GM12878 (cell line): Measurements from ENCODE around the gene SLC3A2. TPM values are rescaled to one million over a fixed set of nuclear protein-coding genes. Genes with fewer than 3 reads are reported as not detected.

Experiments used
- ATAC-seq: fragments of 200-7000 bp; cut with Tn5 transposase; 3 replicates; pipeline ENCODE4 v1.9.1; 2020; ENCODE audit warnings: mild to moderate bottlenecking, moderate library complexity
- BruUV-seq: library from RNA; stranded (reverse); fragments of 400-500 nt; replicated peaks from 2 replicates; lab custom pipeline; 2021; lab: Mats Ljungman, UMichigan
- CTCF ChIA-PET: fragments of 300-600 bp; sonication (Branson Sonifier 250); formaldehyde crosslinking; extraction: SDS; loops from one replicate; lab custom pipeline; 2021; ENCODE audit warnings: inconsistent platforms; lab: Yijun Ruan, JAX
- POLR2A ChIA-PET: fragments of 350-600 bp; formaldehyde crosslinking; extraction: SDS; loops from one replicate; lab custom pipeline; 2021; ENCODE audit warnings: inconsistent platforms; lab: Charles Lee
- RAD21 ChIA-PET: fragments of 300-600 bp; sonication (Branson Sonifier 250); formaldehyde crosslinking; loops from one replicate; lab custom pipeline; 2023; ENCODE audit warnings: antibody characterized with exemption; ENCODE audit not compliant: unreplicated experiment; lab: Charles Lee
- SMC1A ChIA-PET: fragments of 300-600 bp; sonication (Branson Sonifier 250); formaldehyde crosslinking; loops from one replicate; lab custom pipeline; 2023; ENCODE audit not compliant: unreplicated experiment, uncharacterized antibody; lab: Charles Lee
- DNase-seq: peaks from one replicate; pipeline ENCODE4 v3.0.0-alpha.2; 2011; ENCODE audit warnings: low read depth, low spot score
- FAIRE-seq: peaks from 3 replicates; lab custom pipeline; 2011; peaks lifted over from hg19 to GRCh38; lab: Jason Lieb, UNC
- H2AFZ ChIP-seq: 2 replicates; pipeline ENCODE4 v1.6.0; 2011; ENCODE audit warnings: low read depth, low read length, control low read depth; ENCODE audit not compliant: control insufficient read depth
- H3K27ac ChIP-seq: 2 replicates; pipeline ENCODE4 v1.5.1; 2011; ENCODE audit warnings: control low read depth; ENCODE audit not compliant: control insufficient read depth, insufficient read depth
- H3K27me3 ChIP-seq, 2 experiments: replicated peaks in 1 of 2; 2 replicates each; pipeline versions ENCODE4 v1.6.0 to v1.6.1; 2011; ENCODE audit warnings: low read length in 1 of 2; ENCODE audit not compliant: control insufficient read depth in 2 of 2, insufficient read depth in 2 of 2
- H3K36me3 ChIP-seq, 2 experiments: 2 replicates each; pipeline ENCODE4 v1.5.1; 2011; ENCODE audit warnings: low read length in 1 of 2; ENCODE audit not compliant: control insufficient read depth in 2 of 2, insufficient read depth in 2 of 2
- H3K4me1 ChIP-seq: 2 replicates; pipeline ENCODE4 v1.6.1; 2011; ENCODE audit warnings: mild to moderate bottlenecking, low read length, moderate library complexity, mixed read lengths; ENCODE audit not compliant: control insufficient read depth, insufficient read depth
- H3K4me2 ChIP-seq: 2 replicates; pipeline ENCODE4 v1.6.0; 2011; ENCODE audit warnings: control low read depth; ENCODE audit not compliant: control insufficient read depth, insufficient read depth
- H3K4me3 ChIP-seq: fragments of 200-600 bp; sonication (generic); 2 replicates; pipeline ENCODE4 v1.5.1; 2016
- H3K79me2 ChIP-seq: 2 replicates; pipeline ENCODE4 v1.6.0; 2011; ENCODE audit warnings: low read length; ENCODE audit not compliant: control insufficient read depth, insufficient read depth
- H3K9ac ChIP-seq: 2 replicates; pipeline ENCODE4 v1.8.0; 2011; ENCODE audit warnings: low read length, control low read depth, mixed read lengths; ENCODE audit not compliant: control insufficient read depth, insufficient read depth
- H3K9me3 ChIP-seq: replicated peaks from 3 replicates; pipeline ENCODE4 v1.5.1; 2011; ENCODE audit warnings: mild to moderate bottlenecking, low read length; ENCODE audit not compliant: control insufficient read depth, insufficient read depth
- H4K20me1 ChIP-seq: 2 replicates; pipeline ENCODE4 v1.6.0; 2011; ENCODE audit not compliant: control insufficient read depth, insufficient read depth
- EP300 ChIP-seq, 2 experiments: fragments of 150-350 bp in 1 of 2; IDR thresholded peaks; 2 replicates each; pipeline ENCODE4 v1.6.1; 2011 to 2012; ENCODE audit warnings: low read depth in 2 of 2, low read length in 2 of 2, borderline replicate concordance in 1 of 2, improper control_type of control experiment in 1 of 2, inconsistent platforms in 1 of 2; ENCODE audit not compliant: control insufficient read depth in 1 of 2
- HDAC2 ChIP-seq: fragments of 200-600 bp; sonication (generic); IDR thresholded peaks from 2 replicates; pipeline ENCODE4 v1.6.1; 2017
- RBBP5 ChIP-seq: fragments of 200-600 bp; sonication (generic); conservative IDR thresholded peaks from 2 replicates; pipeline ENCODE4 v1.6.1; 2016
- SIN3A ChIP-seq: IDR thresholded peaks from 2 replicates; pipeline ENCODE4 v1.6.1; 2012; ENCODE audit warnings: low read depth, low read length, improper control_type of control experiment
- SP1 ChIP-seq: IDR thresholded peaks from one replicate; pipeline ENCODE4 v1.6.1; 2011; ENCODE audit warnings: low read depth, low read length
- SPI1 ChIP-seq: IDR thresholded peaks from 2 replicates; pipeline ENCODE4 v1.6.1; 2011; ENCODE audit warnings: low read depth, mild to moderate bottlenecking, low read length, moderate library complexity, borderline replicate concordance; ENCODE audit not compliant: insufficient read depth
- WGBS: methylation state at CpG from one replicate; pipeline ENCODE4 v1.1.6; 2016; ENCODE audit warnings: low lambda C conversion rate; ENCODE audit not compliant: insufficient replicate concordance, insufficient coverage; ENCODE audit errors: missing lambda C conversion rate; 5-methylcytosine and 5-hydroxymethylcytosine counted together
- in situ Hi-C: fragments of 300-500 bp; cut with MboI; formaldehyde crosslinking; loops from 9 replicates; pipeline ENCODE4 v1.14.3; 2018; ENCODE audit warnings: mixed read lengths
- intact Hi-C: fragments of 100-400 bp; cut with micrococcal nuclease; formaldehyde crosslinking; loops from one replicate; pipeline ENCODE4 v1.14.2; 2022; ENCODE audit not compliant: unreplicated experiment
- polyA plus RNA-seq, 11 experiments: library from polyadenylated mRNA; depleted of rRNA in 4 of 11; unstranded in 6 of 11; stranded (reverse) in 5 of 11; fragments of >200 nt; fragmentation: Nextera tagmentation in 4 of 11; fragmentation: Illumina TruSeq in 1 of 11; extraction: Ambion mirVana in 4 of 11; extraction: Trizol in 1 of 11; gene quantifications; 1 replicate in 1 of 11; 2 replicates in 10 of 11; pipeline versions ENCODE4 v1.2.1 to v1.2.3, GENCODE V29; 2011 to 2016; ENCODE audit warnings: inconsistent platforms in 2 of 11, missing spikeins in 2 of 11, low read depth in 1 of 11
- total RNA-seq, 4 experiments: library from RNA; depleted of rRNA in 3 of 4; stranded (reverse); fragments of >200 nt in 3 of 4; fragmentation: Illumina TruSeq in 1 of 4; extraction: Trizol in 1 of 4; gene quantifications; 2 replicates each; pipeline versions ENCODE4 v1.2.1 to v1.2.3, GENCODE V29; 2013 to 2021
- TF ChIP-seq, protein P1 (sequence below): IDR thresholded peaks from 2 replicates; pipeline ENCODE4 v1.6.1; 2012; ENCODE audit warnings: improper control_type of control experiment, low read depth, low read length; ENCODE audit not compliant: insufficient replicate concordance
- TF ChIP-seq, protein P2 (sequence below): IDR thresholded peaks from 2 replicates; pipeline ENCODE4 v1.6.1; 2012; ENCODE audit warnings: low read depth, low read length, improper control_type of control experiment
- TF ChIP-seq, protein P3 (sequence below), 3 experiments: IDR thresholded peaks in 2 of 3; conservative IDR thresholded peaks in 1 of 3; 2 replicates each; pipeline ENCODE4 v1.5.1; 2011; ENCODE audit warnings: low read depth in 3 of 3, low read length in 3 of 3, mild to moderate bottlenecking in 3 of 3, control low read depth in 2 of 3, moderate library complexity in 2 of 3, inconsistent platforms in 1 of 3, mixed read lengths in 1 of 3; ENCODE audit not compliant: control insufficient read depth in 2 of 3, insufficient read depth in 1 of 3; ENCODE audit errors: extremely low read depth in 1 of 3
- TF ChIP-seq, protein P4 (sequence below): IDR thresholded peaks from 2 replicates; pipeline ENCODE4 v1.6.1; 2012; ENCODE audit warnings: mild to moderate bottlenecking, low read depth, low read length

The SLC3A2 gene
- total and polyA plus RNA-seq, 10 of the 15 experiments (the other 5 are each of a cell fraction or from before 2014, with no cell fraction given) = 6.9 to 158 (median 106) TPM

DNA sequence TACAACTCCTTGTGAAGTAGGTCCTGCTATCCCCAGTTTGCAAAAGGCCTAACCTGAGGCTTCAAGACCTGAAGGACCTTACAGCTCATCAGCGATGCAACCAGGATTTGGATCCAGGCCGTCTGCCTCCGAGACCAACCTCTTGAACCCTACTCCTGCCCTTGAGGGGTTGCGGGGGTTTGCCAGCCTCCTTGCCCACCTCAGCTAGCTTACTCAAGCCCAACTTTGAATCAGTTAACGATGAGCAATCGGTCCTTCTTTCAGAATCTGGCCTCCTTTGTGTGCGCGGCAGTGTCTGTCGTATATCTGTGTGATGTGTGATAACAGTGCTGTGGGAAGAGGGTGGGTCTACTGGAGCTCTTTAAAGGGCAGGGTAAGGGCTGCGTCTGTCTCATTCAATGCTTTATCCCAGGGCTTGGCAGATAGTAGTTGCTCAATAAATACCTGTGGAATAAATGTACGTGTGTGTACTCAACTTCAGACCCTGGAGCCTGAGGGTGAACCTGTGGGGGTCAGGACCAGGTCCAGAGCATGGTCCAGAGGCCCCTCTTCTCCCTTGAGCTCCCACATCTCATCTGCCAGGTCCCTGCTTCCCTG lies 37.3 kb downstream of the SLC3A2 start:
- SMC1A ChIA-PET = interaction anchor here (1.0 kb wide), 1 partner anchor 15 kb away, joined by 4 read pairs; no protein-coding TSS in a partner anchor
- Histone ChIP-seq H3K36me3 (no peaks in the 10 kb centered on the region), H2AFZ (no peak overlapping the region), H3K27ac (no peak overlapping the region), H3K27me3 (peaks cover 0 to 2% of the 10 kb centered on the region in 2 experiments; a peak in 2 of 4 replicates), H3K79me2 (no peaks in the 10 kb centered on the region), H3K4me1 (peaks cover 3% of the 10 kb centered on the region; the same call in 1 of the 2 replicates), H3K4me2 (no peak overlapping the region), H3K9me3 (no peaks in the 10 kb centered on the region), H3K4me3 (no peak overlapping the region), H3K9ac (no peak overlapping the region), H4K20me1 (no peaks in the 10 kb centered on the region)
- in situ Hi-C loops = no loop called here
- ATAC-seq (no peak), FAIRE-seq (no peak), DNase-seq (no peak)
- RAD21 ChIA-PET = interaction anchor here (1.0 kb wide), 1 partner anchor 104 kb away, joined by 3 read pairs; no protein-coding TSS in a partner anchor
- no TSS peak for BruUV-seq
- WGBS = 45% methylated on average over 11 of the region's 11 CpGs
- POLR2A ChIA-PET = no interaction called here
- intact Hi-C loops = no loop called here
- CTCF ChIA-PET = interaction anchor here (0.5 to 2.4 kb wide), 4 partner anchors 9 to 105 kb away, joined by 3 to 12 read pairs (median 6); no protein-coding TSS in a partner anchor
- TF ChIP-seq SIN3A (no peak), SPI1 (no peak), HDAC2 (no peak), RBBP5 (no peak), EP300 (IDR thresholded peaks at IDR 0.05; ENCODE audit: borderline replicate concordance in 1 of 2, control insufficient read depth in 1 of 2, low read depth in 2 of 2, low read length in 2 of 2) (no peak), SP1 (no peak)
- TF ChIP-seq, protein P1, sequence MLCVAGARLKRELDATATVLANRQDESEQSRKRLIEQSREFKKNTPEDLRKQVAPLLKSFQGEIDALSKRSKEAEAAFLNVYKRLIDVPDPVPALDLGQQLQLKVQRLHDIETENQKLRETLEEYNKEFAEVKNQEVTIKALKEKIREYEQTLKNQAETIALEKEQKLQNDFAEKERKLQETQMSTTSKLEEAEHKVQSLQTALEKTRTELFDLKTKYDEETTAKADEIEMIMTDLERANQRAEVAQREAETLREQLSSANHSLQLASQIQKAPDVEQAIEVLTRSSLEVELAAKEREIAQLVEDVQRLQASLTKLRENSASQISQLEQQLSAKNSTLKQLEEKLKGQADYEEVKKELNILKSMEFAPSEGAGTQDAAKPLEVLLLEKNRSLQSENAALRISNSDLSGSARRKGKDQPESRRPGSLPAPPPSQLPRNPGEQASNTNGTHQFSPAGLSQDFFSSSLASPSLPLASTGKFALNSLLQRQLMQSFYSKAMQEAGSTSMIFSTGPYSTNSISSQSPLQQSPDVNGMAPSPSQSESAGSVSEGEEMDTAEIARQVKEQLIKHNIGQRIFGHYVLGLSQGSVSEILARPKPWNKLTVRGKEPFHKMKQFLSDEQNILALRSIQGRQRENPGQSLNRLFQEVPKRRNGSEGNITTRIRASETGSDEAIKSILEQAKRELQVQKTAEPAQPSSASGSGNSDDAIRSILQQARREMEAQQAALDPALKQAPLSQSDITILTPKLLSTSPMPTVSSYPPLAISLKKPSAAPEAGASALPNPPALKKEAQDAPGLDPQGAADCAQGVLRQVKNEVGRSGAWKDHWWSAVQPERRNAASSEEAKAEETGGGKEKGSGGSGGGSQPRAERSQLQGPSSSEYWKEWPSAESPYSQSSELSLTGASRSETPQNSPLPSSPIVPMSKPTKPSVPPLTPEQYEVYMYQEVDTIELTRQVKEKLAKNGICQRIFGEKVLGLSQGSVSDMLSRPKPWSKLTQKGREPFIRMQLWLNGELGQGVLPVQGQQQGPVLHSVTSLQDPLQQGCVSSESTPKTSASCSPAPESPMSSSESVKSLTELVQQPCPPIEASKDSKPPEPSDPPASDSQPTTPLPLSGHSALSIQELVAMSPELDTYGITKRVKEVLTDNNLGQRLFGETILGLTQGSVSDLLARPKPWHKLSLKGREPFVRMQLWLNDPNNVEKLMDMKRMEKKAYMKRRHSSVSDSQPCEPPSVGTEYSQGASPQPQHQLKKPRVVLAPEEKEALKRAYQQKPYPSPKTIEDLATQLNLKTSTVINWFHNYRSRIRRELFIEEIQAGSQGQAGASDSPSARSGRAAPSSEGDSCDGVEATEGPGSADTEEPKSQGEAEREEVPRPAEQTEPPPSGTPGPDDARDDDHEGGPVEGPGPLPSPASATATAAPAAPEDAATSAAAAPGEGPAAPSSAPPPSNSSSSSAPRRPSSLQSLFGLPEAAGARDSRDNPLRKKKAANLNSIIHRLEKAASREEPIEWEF = no peak
- TF ChIP-seq, protein P2, sequence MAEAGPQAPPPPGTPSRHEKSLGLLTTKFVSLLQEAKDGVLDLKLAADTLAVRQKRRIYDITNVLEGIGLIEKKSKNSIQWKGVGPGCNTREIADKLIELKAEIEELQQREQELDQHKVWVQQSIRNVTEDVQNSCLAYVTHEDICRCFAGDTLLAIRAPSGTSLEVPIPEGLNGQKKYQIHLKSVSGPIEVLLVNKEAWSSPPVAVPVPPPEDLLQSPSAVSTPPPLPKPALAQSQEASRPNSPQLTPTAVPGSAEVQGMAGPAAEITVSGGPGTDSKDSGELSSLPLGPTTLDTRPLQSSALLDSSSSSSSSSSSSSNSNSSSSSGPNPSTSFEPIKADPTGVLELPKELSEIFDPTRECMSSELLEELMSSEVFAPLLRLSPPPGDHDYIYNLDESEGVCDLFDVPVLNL = no peak
- TF ChIP-seq, protein P3, sequence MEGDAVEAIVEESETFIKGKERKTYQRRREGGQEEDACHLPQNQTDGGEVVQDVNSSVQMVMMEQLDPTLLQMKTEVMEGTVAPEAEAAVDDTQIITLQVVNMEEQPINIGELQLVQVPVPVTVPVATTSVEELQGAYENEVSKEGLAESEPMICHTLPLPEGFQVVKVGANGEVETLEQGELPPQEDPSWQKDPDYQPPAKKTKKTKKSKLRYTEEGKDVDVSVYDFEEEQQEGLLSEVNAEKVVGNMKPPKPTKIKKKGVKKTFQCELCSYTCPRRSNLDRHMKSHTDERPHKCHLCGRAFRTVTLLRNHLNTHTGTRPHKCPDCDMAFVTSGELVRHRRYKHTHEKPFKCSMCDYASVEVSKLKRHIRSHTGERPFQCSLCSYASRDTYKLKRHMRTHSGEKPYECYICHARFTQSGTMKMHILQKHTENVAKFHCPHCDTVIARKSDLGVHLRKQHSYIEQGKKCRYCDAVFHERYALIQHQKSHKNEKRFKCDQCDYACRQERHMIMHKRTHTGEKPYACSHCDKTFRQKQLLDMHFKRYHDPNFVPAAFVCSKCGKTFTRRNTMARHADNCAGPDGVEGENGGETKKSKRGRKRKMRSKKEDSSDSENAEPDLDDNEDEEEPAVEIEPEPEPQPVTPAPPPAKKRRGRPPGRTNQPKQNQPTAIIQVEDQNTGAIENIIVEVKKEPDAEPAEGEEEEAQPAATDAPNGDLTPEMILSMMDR (IDR thresholded peaks at IDR 0.05 in 2 of 3, conservative IDR thresholded peaks at IDR 0.05 in 1 of 3; ENCODE audit: control insufficient read depth in 2 of 3, extremely low read depth in 1 of 3, insufficient read depth in 1 of 3, low read depth in 3 of 3, low read length in 3 of 3) = no peak
- TF ChIP-seq, protein P4, sequence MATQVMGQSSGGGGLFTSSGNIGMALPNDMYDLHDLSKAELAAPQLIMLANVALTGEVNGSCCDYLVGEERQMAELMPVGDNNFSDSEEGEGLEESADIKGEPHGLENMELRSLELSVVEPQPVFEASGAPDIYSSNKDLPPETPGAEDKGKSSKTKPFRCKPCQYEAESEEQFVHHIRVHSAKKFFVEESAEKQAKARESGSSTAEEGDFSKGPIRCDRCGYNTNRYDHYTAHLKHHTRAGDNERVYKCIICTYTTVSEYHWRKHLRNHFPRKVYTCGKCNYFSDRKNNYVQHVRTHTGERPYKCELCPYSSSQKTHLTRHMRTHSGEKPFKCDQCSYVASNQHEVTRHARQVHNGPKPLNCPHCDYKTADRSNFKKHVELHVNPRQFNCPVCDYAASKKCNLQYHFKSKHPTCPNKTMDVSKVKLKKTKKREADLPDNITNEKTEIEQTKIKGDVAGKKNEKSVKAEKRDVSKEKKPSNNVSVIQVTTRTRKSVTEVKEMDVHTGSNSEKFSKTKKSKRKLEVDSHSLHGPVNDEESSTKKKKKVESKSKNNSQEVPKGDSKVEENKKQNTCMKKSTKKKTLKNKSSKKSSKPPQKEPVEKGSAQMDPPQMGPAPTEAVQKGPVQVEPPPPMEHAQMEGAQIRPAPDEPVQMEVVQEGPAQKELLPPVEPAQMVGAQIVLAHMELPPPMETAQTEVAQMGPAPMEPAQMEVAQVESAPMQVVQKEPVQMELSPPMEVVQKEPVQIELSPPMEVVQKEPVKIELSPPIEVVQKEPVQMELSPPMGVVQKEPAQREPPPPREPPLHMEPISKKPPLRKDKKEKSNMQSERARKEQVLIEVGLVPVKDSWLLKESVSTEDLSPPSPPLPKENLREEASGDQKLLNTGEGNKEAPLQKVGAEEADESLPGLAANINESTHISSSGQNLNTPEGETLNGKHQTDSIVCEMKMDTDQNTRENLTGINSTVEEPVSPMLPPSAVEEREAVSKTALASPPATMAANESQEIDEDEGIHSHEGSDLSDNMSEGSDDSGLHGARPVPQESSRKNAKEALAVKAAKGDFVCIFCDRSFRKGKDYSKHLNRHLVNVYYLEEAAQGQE = no peak
